ENCODE data around the gene SYT15.

The SYT15 gene

GRCh38 chr10:46540412-46541016 lies 38.4 kb upstream of the SYT15 start:
- Histone ChIP-seq H3K4me3 (no peak overlapping the region), H3K9me3 (no peaks in the 10 kb centered on the region; the same call in 1 of the 2 replicates), H3K27me3 (ENCODE audit: low read depth) (0 out of 2 replicates have a peak, but pooled peaks cover 7% of the 10 kb centered on the region), H3K36me3 (replicated peaks) (no peaks in the 10 kb centered on the region), H3K4me1 (no peaks in the 10 kb centered on the region)
- in situ Hi-C loops (cut with MboI; ENCODE audit: low sequenced_read_pairs): loop anchor here (25.0 kb wide), 1 partner anchor 1697 kb away; no protein-coding TSS in a partner anchor
- peak in 1 of 2 experiments; percentile 4 for DNase-seq (ENCODE audit: low spot score in 2 of 2)

GRCh38 chr10:46541017-46541661 lies 37.8 kb upstream of the SYT15 start:
- peak in 1 of 2 experiments; percentile 56 for DNase-seq (ENCODE audit: low spot score in 2 of 2)

DNA sequence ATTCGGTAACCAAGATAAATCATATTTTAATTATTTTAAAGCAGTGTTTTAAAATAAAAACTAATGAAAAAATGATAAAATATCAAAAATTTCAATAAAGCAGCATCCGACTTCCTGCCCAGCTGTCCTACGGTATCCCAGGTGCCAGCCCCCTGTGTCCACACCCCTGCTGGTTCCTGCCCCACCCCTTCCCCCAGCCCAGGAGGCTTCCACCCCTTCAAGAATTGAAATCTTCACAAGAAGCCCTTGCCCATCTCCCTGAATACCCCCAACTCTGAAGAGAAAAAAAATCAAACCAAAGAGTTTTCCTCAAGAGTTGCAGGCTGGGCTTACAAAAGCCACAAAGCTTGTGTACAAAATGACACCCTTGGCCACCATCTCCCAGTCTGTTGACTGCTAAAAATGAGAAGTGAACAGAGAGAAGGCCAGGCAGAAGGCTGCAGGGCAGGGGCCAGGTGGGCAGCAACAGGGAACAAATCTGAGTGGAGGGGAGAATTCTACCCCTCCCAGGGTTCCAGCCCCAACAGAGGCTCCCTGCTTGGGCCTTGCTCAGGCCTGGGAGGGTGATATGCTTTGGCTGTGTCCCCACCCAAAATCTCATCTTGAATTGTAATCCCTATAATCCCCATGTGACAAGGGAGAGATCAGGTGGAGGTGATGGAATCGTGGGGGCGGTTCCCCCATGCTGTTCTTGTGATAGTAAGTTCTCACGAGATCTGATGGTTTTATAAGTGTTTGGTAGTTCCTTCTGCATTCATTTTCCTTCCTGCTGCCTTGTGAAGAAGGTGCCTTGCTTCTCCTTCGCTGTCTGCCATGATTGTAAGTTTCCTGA lies 37.0 kb upstream of the SYT15 start:
- H3K9me3 ChIP-seq: no peaks in the 10 kb centered on the region; the same call in 1 of the 2 replicates
- in situ Hi-C loops (cut with MboI; ENCODE audit: low sequenced_read_pairs): loop anchor here (25.0 kb wide), 1 partner anchor 1695 kb away; no protein-coding TSS in a partner anchor
- peaks cover 9% of the 10 kb centered on the region; the same call in 1 of the 2 replicates for H3K27me3 ChIP-seq (ENCODE audit: low read depth)
- H3K4me3 ChIP-seq: no peak overlapping the region
- no peaks in the 10 kb centered on the region for H3K4me1 ChIP-seq
- H3K36me3 ChIP-seq (replicated peaks): no peaks in the 10 kb centered on the region
- DNase-seq (ENCODE audit: low spot score in 2 of 2): peak in 1 of 2 experiments; percentile 6

More at GRCh38 chr10:46541017-46541661, 37.8 kb upstream of the SYT15 start:
- in situ Hi-C loops (cut with MboI; ENCODE audit: low sequenced_read_pairs): loop anchor here (25.0 kb wide), 1 partner anchor 1696 kb away; no protein-coding TSS in a partner anchor
- H3K4me1 ChIP-seq: no peaks in the 10 kb centered on the region
- no peaks in the 10 kb centered on the region; the same call in 1 of the 2 replicates for H3K9me3 ChIP-seq
- 0 out of 2 replicates have a peak, but pooled peaks cover 7% of the 10 kb centered on the region for H3K27me3 ChIP-seq (ENCODE audit: low read depth)
- no peak overlapping the region for H3K4me3 ChIP-seq
- no peaks in the 10 kb centered on the region for H3K36me3 ChIP-seq (replicated peaks)

- no peaks in the 10 kb centered on the region for H3K36me3 ChIP-seq (replicated peaks)
- peaks cover 9% of the 10 kb centered on the region; the same call in 1 of the 2 replicates for H3K27me3 ChIP-seq (ENCODE audit: low read depth)
- H3K4me1 ChIP-seq: no peaks in the 10 kb centered on the region
- DNase-seq (ENCODE audit: low spot score in 2 of 2): no peak
- H3K4me3 ChIP-seq: no peak overlapping the region
- in situ Hi-C loops (cut with MboI; ENCODE audit: low sequenced_read_pairs): loop anchor here (25.0 kb wide), 1 partner anchor 1694 kb away; no protein-coding TSS in a partner anchor
- H3K9me3 ChIP-seq: no peaks in the 10 kb centered on the region; the same call in 1 of the 2 replicates
Observed at GRCh38 chr10:46542567-46543465, 36.1 kb upstream of the SYT15 start.

DNA sequence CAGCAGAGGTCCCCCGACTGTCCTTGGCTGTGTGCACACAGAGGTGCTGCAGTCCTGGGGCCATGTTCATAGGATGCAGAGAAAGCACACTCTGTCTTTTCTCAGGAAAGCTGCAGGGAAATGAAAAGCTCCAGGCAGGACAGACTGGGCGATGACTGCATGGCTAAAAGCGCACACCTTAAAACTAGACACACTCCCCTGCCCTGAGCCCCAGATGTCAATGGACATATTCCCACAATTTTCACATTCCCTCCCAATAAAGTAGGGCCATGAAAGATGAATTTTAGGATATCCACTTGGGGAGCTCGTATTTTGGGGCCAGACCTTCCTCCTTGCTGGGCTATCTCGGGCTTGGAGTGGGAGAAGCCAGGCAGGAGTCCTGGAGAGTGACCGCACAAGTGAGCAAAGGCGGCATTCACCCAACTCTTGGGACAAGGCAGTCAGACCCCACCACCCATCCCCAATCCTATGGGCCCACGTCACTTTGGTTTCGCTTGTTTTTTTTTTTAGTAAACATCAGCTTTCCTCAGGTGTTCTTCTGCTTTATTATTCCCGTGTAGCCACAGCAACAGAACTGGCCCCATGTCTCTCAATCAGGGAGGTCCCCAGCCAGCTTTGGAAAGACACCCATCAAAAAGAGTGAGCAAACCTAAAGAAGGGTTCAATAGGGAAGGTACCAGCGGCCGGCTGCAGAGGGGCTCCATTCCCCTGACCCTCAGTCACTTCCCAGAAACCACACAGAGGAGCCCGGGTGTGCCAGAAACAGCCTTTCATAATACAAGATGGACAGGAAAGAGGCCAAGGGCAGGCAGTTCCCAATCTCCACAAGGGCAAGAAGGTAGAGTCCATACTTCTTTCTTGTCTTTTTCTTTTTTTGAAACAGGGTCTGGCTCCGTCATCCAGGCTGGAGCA lies 35.2 kb upstream of the SYT15 start:
- H3K9me3 ChIP-seq: no peaks in the 10 kb centered on the region
- peak in 1 of 2 experiments; percentile 8 for DNase-seq (ENCODE audit: low spot score in 2 of 2)
- H3K27me3 ChIP-seq (ENCODE audit: low read depth): peaks cover 7% of the 10 kb centered on the region; the same call in 1 of the 2 replicates
- no peaks in the 10 kb centered on the region for H3K36me3 ChIP-seq (replicated peaks)
- H3K4me1 ChIP-seq: no peaks in the 10 kb centered on the region
- H3K4me3 ChIP-seq: no peak overlapping the region
- in situ Hi-C loops (cut with MboI; ENCODE audit: low sequenced_read_pairs): loop anchor here (25.0 kb wide), 1 partner anchor 1694 kb away; no protein-coding TSS in a partner anchor

DNA sequence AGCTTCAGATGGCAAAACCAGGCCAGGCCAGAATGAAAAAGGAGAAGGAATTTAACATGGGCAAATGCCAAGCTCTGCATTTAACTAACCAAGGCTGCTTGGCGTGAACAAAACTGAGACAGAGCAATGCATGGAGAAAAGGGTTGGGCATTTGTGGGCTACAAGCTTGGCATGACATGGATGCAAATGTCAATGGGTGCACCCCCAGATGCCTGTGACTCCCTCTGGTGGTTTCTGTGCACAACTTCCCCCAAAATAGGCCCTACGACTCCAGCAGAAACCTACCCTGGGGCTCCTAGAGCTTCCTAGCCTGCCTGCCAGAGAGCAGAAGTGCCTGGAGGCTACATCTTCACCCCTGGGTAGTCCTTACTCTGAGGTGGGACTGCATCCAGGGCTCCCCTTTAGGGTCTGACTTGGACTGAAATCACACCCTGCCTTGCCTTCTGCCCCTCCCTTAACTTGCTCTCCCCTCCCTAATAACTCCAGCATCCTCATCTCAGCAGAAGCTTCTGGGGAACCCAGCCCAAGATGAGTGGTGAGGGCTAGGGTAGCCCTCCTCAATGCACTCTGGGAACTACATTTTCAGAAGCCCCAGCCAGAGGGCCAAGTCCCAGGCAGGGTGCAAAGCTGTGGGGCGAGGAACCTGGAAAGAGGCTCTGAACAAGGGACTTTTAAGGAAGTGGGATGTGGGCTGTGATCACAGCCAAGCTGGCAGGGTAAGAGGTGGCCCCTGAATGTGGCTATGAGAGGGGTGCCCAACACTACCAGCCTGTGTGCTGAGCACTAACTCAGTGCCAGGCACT lies 33.7 kb upstream of the SYT15 start:
- no peak overlapping the region for H3K4me3 ChIP-seq
- no peaks in the 10 kb centered on the region for H3K4me1 ChIP-seq
- peaks cover 2% of the 10 kb centered on the region; the same call in 1 of the 2 replicates for H3K27me3 ChIP-seq (ENCODE audit: low read depth)
- in situ Hi-C loops (cut with MboI; ENCODE audit: low sequenced_read_pairs): loop anchor here (25.0 kb wide), 1 partner anchor 1692 kb away; no protein-coding TSS in a partner anchor
- H3K36me3 ChIP-seq (replicated peaks): no peaks in the 10 kb centered on the region
- no peaks in the 10 kb centered on the region for H3K9me3 ChIP-seq
- DNase-seq (ENCODE audit: low spot score in 2 of 2): peak in 1 of 2 experiments; percentile 15

- Histone ChIP-seq H3K36me3 (replicated peaks) (no peaks in the 10 kb centered on the region), H3K9me3 (no peaks in the 10 kb centered on the region), H3K4me1 (no peaks in the 10 kb centered on the region), H3K4me3 (no peak overlapping the region), H3K27me3 (ENCODE audit: low read depth) (peaks cover 2% of the 10 kb centered on the region; the same call in 1 of the 2 replicates)
- peak in 1 of 2 experiments; percentile 6 for DNase-seq (ENCODE audit: low spot score in 2 of 2)
- in situ Hi-C loops (cut with MboI; ENCODE audit: low sequenced_read_pairs): loop anchor here (25.0 kb wide), 1 partner anchor 1691 kb away; no protein-coding TSS in a partner anchor
Observed at GRCh38 chr10:46545861-46546590, 32.9 kb upstream of the SYT15 start.

DNA sequence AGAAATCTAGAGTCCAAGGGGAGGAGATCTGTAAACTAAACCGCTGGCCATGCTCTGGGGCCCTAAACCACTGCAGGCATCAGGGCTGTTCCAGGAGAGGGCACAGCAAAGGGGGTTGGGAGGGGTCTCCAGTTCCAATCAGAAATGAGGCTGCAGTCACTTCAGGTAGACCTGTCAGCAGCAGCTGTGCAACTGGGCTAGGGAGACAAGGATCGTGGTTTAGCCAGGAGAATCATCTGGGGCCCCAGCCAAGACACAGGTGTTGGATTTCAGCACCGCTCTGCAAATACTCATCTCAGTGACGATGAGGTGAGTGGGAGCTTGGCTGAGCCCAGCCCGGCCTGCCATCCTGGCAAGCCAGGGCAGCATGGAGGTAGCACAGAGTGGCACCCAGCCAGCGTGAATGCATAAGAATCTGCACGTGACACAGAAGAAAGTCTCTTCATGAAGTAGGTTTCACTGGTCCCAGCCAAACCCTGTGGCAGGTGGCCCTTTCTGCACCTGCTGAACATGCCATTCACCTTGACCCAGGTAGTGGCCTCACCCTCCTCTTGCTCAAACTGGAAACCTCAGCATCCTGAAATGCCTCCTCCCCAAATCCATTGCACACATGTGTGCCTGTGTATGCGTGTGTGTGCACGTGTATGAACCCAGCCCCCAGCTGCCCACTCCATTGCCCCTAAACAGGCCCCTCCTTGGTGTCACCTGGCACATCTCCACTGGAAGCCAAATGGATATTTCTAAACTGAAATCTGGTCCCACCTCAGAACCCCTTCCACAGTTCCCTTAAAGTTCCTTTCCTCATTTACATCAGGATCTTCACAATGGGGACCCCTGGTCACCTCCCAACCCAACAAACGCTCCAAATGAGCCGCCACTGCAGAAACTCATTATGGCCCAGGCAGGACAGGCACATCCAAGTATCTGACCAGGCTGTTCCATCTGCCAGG lies 32.1 kb upstream of the SYT15 start:
- Histone ChIP-seq H3K4me1 (no peaks in the 10 kb centered on the region), H3K9me3 (no peaks in the 10 kb centered on the region), H3K36me3 (replicated peaks) (no peaks in the 10 kb centered on the region), H3K27me3 (ENCODE audit: low read depth) (peaks cover 2% of the 10 kb centered on the region; the same call in 1 of the 2 replicates), H3K4me3 (no peak overlapping the region)
- in situ Hi-C loops (cut with MboI; ENCODE audit: low sequenced_read_pairs): loop anchor here (25.0 kb wide), 1 partner anchor 1690 kb away; no protein-coding TSS in a partner anchor
- peak in 1 of 2 experiments; percentile 8 for DNase-seq (ENCODE audit: low spot score in 2 of 2)

- in situ Hi-C loops (cut with MboI; ENCODE audit: low sequenced_read_pairs): loop anchor here (25.0 kb wide), 1 partner anchor 1689 kb away; no protein-coding TSS in a partner anchor
- Histone ChIP-seq H3K4me1 (no peaks in the 10 kb centered on the region), H3K4me3 (no peak overlapping the region), H3K36me3 (replicated peaks) (no peaks in the 10 kb centered on the region), H3K9me3 (no peaks in the 10 kb centered on the region), H3K27me3 (ENCODE audit: low read depth) (peaks cover 2% of the 10 kb centered on the region; the same call in 1 of the 2 replicates)
- peak in 1 of 2 experiments; percentile 6 for DNase-seq (ENCODE audit: low spot score in 2 of 2)
Observed at GRCh38 chr10:46547541-46548497, 31.1 kb upstream of the SYT15 start.

All from HAP-1 (cell line).